GDM1 (cell line): ENCODE data around the gene NFKB2.
A peak's percentile ranks its signal among the peaks of the same experiment; 100 is the strongest.

ENCODE experiments used
- DNase-seq: peaks from one replicate; lab custom pipeline; 2025; lab: John Stamatoyannopoulos, UW

Gene NFKB2

GRCh38 chr10:102408728-102409603 is 13.5 kb downstream of the NFKB2 start:
- no peak for DNase-seq

DNA sequence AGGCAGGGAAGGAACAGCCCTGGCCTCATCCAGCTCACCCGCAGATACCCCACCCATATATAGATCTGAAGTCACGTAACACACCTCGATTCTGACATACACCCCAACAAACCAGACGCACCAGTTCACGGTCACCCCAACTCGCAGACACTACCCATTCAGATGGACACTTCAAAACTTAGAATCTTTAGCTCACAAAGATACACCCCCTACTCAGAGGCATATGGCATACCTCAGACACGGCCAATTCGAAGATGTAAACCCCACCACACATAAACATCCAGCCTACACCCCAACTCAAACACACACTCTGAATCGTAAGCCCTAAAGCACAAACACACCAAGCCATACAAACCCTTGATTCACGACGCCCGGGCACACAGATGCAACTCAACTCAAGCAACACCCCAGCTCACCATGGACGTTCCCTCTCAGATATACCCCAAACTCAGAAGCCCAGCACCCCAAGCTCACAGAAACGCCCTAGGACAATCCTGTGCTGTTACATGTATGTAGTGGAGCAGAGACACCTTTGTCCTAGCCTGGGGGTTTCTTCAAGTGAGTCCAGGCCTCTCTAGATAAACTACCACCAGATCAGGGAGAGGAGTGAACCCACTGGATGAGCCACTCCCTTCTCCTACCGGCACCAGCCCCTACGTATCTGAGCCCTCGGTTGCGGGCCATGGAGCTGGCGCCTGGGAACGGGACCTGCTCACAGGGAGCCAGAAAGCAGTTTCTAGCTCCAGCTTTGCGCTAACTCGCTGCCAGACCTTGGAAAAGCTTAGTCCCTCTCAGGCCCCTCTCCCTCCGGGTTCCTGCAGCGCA is 14.3 kb downstream of the NFKB2 start:
- no peak for DNase-seq

- no peak for DNase-seq
Measured at GRCh38 chr10:102410429-102411073, 15.0 kb downstream of the NFKB2 start.

DNA sequence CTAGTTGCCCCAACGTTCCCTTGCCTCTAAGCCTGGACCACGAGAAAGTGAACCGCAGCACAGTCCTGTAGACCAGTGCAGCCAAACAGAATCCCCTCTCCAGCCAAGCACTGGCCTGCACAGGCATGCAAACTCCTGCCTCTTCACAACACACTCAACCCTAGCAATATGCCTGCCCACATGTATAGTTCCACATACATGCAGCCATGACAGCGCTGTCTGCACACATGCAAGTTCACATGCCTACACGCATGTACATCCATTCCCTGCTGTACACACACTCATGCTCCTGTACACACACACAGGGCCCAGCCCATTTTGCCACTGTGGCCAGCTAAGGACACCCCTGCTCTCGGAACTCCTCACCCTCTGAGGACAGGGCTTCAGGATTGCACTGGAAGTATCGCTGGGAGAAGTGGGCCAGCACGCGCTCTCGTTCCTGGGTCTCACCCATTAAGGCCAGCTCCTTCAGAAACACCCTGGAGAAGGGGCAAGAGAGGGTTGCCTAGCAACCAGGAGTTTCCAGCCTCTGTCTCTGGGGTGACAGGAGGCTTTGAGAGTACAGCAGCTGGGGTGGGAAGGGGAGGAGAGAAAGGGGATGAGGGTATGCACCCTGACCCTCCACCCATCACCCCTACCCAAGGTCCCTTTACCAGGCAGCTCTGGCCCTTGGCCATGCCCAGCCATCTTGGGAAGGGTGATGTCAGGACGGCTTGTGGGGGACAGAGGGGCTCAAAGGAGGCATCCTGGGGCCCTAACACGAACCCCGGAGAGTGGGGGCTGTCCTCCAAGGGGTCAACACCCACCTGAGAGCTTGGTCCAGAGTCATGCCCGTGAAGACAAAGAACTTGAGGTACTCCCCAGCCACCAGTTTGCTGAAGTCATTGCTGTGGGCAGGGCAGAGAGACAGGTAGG is 16.1 kb downstream of the NFKB2 start:
- no peak for DNase-seq

- no peak for DNase-seq
Measured at GRCh38 chr10:102412293-102412692, 16.8 kb downstream of the NFKB2 start.

GRCh38 chr10:102413053-102413705 is 17.7 kb downstream of the NFKB2 start:
- DNase-seq = no peak

DNA sequence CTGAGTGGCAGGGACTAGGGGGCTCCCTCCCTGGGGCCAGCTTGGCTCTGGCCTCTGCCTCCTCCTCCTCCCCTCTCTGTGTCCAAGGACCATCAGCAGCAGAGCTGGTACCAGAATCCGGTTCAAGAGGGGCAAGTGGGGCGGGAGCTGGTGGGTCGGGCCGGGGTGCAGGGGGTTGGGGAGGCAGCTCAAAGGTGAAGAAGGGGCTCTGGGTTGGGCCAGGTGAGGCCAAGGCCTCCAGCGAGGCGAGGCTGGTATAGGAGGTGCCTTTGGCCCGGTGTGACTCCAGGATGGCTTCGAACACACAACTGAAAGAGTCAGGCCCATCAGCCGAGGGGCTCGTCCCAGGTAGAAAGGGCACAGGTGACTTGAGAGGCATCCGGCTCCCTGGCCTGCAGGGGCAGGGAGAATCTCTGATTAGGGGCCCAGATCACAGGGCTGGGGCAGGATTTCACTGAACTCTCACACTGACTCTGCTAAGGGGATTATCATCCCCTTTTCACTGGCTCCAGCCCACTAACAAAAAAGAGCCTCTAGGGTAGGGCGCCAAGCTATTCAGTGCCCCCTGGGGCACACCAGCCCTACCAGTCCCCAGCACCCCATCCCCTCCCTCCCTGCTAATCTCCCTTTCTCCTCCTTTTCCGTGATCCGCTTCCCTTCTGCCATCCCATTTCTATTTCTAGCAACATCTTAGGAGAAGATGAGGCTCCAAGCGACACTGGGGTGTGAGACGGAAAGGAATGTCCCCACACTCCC is 18.5 kb downstream of the NFKB2 start:
- no peak for DNase-seq

GRCh38 chr10:102414749-102415148 is 19.2 kb downstream of the NFKB2 start:
- no peak for DNase-seq

- DNase-seq = no peak
Measured at GRCh38 chr10:102416283-102416682, 20.8 kb downstream of the NFKB2 start.

DNA sequence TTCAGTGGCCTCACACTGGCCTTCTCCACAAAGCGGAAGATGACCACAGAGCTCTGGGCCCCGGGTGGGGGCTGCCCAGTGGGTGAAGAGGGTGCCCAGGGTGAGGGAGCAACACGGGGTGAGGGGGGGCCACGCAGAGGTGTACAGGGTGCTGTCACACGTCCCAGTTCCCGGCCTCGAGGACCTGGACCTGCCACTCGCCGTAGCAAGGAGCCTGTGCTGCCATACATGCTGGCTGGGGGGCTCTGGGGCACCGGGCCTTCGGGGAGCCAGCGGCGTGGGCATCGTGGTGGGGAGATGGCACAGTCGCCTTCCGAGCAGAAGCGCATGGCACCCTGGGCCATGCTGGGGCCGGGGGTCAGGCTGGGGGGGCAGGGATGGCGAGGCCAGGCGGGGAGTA is 21.2 kb downstream of the NFKB2 start:
- DNase-seq = no peak

DNA sequence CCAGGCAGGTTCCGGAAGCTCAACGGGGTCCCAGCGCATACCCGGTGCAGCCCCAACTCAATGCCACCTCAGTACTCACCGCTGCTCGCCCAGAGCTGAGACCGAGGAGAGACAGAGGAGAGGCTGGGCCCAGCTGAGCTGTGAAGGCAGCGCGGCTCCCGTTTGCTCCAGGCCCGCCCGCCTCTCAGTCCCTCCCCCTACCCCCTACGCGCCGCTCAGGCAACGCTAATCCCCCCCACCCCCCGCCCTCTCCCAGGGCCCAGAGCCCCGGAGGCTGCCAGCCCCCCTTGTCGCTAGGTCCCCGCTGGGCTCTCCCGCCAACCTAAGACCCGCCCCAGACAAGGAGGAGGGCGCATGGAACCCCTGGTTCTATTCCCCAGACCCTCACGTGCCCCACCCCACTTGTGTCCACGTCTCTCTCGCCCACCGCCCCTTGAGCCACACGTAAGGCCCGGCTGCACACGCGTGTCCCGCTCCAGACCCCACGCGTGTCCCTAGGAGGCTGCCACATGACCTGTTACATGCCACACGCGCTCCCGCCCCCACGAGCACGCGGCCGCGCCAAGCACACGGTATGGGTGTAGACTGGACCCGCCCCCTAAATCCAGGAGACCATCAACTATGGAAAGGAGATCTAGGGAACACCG is 23.2 kb downstream of the NFKB2 start, which contains the start of gene PSD:
Gene PSD (minus strand): TSS at position 164 of the 647 bp plus-strand sequence. CDS start 1,747 bp downstream, outside the sequence.
- no peak for DNase-seq

DNA sequence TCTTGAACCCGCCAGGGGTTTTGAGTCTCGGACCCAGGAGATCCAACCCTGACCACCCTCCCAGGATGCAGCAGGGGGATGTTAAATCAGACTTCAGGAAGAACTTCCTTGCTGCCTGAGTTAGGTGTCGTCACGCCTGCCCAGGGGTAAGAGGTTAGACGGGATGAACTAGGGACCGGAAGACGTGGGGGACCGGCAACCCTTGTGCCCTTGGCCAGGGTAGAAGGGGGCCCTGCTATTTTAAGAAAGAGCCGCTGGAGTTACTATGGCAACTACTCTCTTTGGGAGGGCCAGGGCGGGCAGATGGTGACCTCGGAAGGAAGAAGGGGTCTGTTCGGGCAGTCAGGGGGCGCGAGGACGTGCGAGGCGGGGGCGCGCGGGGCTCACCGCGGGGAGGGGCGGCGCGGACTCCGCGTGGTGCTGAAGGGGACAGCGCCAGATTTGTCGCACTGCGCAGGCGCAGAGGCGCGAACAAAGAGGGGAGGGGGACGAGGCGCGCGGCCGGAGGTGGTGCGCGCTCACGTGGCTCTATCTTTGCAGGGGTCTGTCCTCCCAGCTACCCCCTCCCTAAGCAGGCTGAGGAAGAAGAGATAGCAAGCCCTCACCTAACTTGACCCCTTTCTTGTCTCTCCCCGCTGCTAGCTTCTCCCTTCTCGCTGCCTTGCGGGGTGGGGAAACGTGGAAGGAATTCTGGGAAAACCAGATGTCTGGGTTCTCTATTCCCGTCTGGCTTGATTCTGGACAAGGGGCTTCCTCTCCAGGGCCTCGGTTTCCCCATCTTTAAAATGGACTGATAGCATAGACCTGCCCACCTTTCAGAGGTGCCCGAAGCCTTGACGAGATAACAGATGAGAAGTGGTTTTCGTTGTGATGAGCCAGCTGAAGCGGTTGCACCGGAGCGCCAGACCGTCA is 24.0 kb downstream of the NFKB2 start:
- DNase-seq = peak; percentile 43

DNA sequence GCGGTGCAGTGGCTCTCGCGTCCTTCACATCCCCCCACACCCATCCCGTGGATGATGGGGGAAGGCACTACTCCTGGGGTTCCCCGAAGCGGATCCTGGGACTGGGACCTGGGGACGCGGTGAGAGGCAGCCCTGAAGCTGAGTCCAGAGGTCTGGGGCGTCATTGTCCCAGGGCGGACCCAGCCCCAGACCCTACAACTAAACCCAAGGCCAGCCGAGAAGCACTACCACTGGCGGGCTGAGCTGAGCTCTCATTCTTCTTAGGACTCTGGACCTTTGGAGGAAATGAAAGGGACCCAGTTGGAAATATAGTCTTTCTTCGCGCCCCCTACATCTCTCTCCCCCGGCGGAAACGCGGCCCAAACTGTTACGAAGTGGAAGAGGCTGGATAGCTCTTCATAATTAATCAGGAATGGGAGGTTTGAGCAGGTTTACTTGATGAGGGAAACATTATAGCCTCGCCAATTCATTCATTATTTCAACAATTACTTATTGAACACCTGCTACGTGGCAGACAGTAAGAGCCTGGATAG is 24.7 kb downstream of the NFKB2 start:
- DNase-seq = no peak

- peak; percentile 92 for DNase-seq
Measured at GRCh38 chr10:102420714-102421506, 25.4 kb downstream of the NFKB2 start, which contains the start of gene FBXL15. TSS of gene FBXL15 (plus strand) at chr10:102420836. CDS start at chr10:102421130, 294 bp downstream.

DNA sequence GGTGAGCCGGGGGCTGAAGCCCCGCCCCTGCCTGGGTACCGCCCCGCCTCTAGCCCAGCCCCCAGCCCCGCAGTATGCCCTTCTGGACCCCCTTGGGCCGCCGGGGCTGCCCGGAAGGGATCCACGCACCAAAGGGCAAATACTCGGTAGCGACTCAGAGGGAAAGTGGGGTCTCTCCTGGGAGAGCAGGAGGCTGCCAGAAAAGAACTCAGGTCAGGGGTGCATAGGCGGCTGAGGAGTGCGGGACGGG is 25.9 kb downstream of the NFKB2 start:
- no peak for DNase-seq

DNA sequence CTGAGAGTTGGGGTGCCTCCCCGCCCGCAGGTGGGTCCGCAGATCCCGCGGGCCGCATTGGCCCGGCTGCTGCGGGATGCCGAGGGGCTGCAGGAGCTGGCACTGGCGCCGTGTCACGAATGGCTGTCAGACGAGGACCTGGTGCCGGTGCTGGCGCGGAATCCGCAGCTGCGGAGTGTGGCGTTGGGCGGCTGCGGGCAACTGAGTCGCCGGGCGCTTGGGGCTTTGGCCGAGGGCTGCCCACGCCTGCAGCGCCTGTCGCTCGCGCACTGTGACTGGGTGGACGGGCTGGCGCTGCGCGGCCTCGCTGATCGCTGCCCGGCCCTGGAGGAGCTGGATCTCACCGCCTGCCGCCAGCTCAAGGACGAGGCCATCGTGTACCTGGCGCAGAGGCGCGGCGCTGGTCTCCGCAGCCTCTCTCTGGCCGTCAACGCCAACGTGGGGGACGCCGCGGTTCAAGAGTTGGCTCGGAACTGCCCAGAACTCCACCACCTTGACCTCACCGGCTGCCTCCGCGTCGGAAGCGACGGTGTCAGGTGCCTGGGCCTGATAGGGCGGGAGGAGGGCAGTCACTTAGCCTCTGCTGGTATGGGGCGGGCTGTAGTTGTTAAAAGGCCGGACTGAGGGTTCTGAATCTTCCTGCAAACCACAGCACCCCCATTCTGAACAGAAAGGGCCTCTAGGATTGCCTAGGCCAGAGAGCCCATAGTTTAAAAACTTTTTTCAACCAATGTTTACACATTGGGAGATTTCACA is 26.4 kb downstream of the NFKB2 start:
- DNase-seq = no peak
